Measurements from ENCODE around the gene PRSS22.

Gene PRSS22

GRCh38 chr16:2858245-2859025, 465 bp upstream of the PRSS22 start:
- no peaks in the 10 kb centered on the region for H3K79me2 ChIP-seq (ENCODE audit: low read length)
- no peak overlapping the region for H2AFZ ChIP-seq (ENCODE audit: low read length)
- no peak overlapping the region for H3K9ac ChIP-seq (ENCODE audit: low read length)
- peak overlapping the region; percentile 56 for H3K4me2 ChIP-seq (ENCODE audit: low read depth, low read length)
- peak overlapping the region; percentile 21; the same call in 1 of the 2 replicates for H3K4me3 ChIP-seq (ENCODE audit: low read length)
- no peaks in the 10 kb centered on the region for H3F3A ChIP-seq (ENCODE audit: insufficient read depth, low read length)
- no peak for DNase-seq
- no peaks in the 10 kb centered on the region for H3K36me3 ChIP-seq (replicated peaks; ENCODE audit: insufficient read depth, low read length)
- H3K4me1 ChIP-seq (ENCODE audit: low read length) = no peaks in the 10 kb centered on the region
- H3K9me3 ChIP-seq (replicated peaks; ENCODE audit: insufficient read depth, low read length) = no peaks in the 10 kb centered on the region
- H4K20me1 ChIP-seq (ENCODE audit: insufficient read depth, low read length) = no peaks in the 10 kb centered on the region
- peaks cover 57% of the 10 kb centered on the region for H3K27me3 ChIP-seq (replicated peaks; ENCODE audit: insufficient read depth, low read length)
- TF ChIP-seq EZH2phosphoT487 (IDR thresholded peaks at IDR 0.05; ENCODE audit: low read length) (no peak), EZH2 (optimal IDR thresholded peaks at IDR 0.05; ENCODE audit: low read depth, low read length) (no peak), CTCF (IDR thresholded peaks at IDR 0.05; ENCODE audit: low read length) (no peak)
- no peak overlapping the region for H3K27ac ChIP-seq (ENCODE audit: low read length)
- H3K9me2 ChIP-seq (replicated peaks; ENCODE audit: insufficient read depth, low read length) = no peaks in the 10 kb centered on the region

GRCh38 chr16:2856686-2857450, 1.1 kb downstream of the PRSS22 start:
- DNase-seq = no peak
- H3K4me2 ChIP-seq (ENCODE audit: low read depth, low read length) = no peak overlapping the region
- no peak overlapping the region for H3K27ac ChIP-seq (ENCODE audit: low read length)
- H3K9ac ChIP-seq (ENCODE audit: low read length) = no peak overlapping the region
- no peak overlapping the region for H3K4me3 ChIP-seq (ENCODE audit: low read length)
- H3F3A ChIP-seq (ENCODE audit: insufficient read depth, low read length) = no peaks in the 10 kb centered on the region
- no peaks in the 10 kb centered on the region for H3K9me2 ChIP-seq (replicated peaks; ENCODE audit: insufficient read depth, low read length)
- no peaks in the 10 kb centered on the region for H3K9me3 ChIP-seq (replicated peaks; ENCODE audit: insufficient read depth, low read length)
- no peaks in the 10 kb centered on the region for H4K20me1 ChIP-seq (ENCODE audit: insufficient read depth, low read length)
- no peaks in the 10 kb centered on the region for H3K36me3 ChIP-seq (replicated peaks; ENCODE audit: insufficient read depth, low read length)
- H3K4me1 ChIP-seq (ENCODE audit: low read length) = no peaks in the 10 kb centered on the region
- H3K27me3 ChIP-seq (replicated peaks; ENCODE audit: insufficient read depth, low read length) = peaks cover 59% of the 10 kb centered on the region
- H3K79me2 ChIP-seq (ENCODE audit: low read length) = no peaks in the 10 kb centered on the region
- TF ChIP-seq EZH2 (optimal IDR thresholded peaks at IDR 0.05; ENCODE audit: low read depth, low read length) (no peak), EZH2phosphoT487 (IDR thresholded peaks at IDR 0.05; ENCODE audit: low read length) (no peak), CTCF (IDR thresholded peaks at IDR 0.05; ENCODE audit: low read length) (no peak)
- H2AFZ ChIP-seq (ENCODE audit: low read length) = no peak overlapping the region

GRCh38 chr16:2856061-2856670, 1.8 kb downstream of the PRSS22 start:
- Histone ChIP-seq H3K9me3 (replicated peaks; ENCODE audit: insufficient read depth, low read length) (no peaks in the 10 kb centered on the region), H3K9me2 (replicated peaks; ENCODE audit: insufficient read depth, low read length) (no peaks in the 10 kb centered on the region), H3K4me1 (ENCODE audit: low read length) (no peaks in the 10 kb centered on the region), H3K9ac (ENCODE audit: low read length) (no peak overlapping the region), H2AFZ (ENCODE audit: low read length) (no peak overlapping the region), H3F3A (ENCODE audit: insufficient read depth, low read length) (no peaks in the 10 kb centered on the region), H3K27me3 (replicated peaks; ENCODE audit: insufficient read depth, low read length) (peaks cover 59% of the 10 kb centered on the region), H3K4me2 (ENCODE audit: low read depth, low read length) (no peak overlapping the region), H4K20me1 (ENCODE audit: insufficient read depth, low read length) (no peaks in the 10 kb centered on the region), H3K79me2 (ENCODE audit: low read length) (no peaks in the 10 kb centered on the region), H3K4me3 (ENCODE audit: low read length) (no peak overlapping the region), H3K27ac (ENCODE audit: low read length) (no peak overlapping the region), H3K36me3 (replicated peaks; ENCODE audit: insufficient read depth, low read length) (no peaks in the 10 kb centered on the region)
- DNase-seq = no peak
- TF ChIP-seq CTCF (IDR thresholded peaks at IDR 0.05; ENCODE audit: low read length) (no peak), EZH2 (optimal IDR thresholded peaks at IDR 0.05; ENCODE audit: low read depth, low read length) (no peak), EZH2phosphoT487 (IDR thresholded peaks at IDR 0.05; ENCODE audit: low read length) (no peak)
